H1 (cell line): ENCODE data around the gene CDYL. TPM values are rescaled to one million over a fixed set of nuclear protein-coding genes. Genes with fewer than 3 reads are reported as not detected.

Experiments used
- CTCF ChIA-PET: fragments of 300-600 bp; sonication (Branson Sonifier 250); formaldehyde crosslinking; loops from one replicate; lab custom pipeline; 2021; ENCODE audit not compliant: partially characterized antibody; lab: Charles Lee
- POLR2A ChIA-PET: fragments of 300-600 bp; sonication (Branson Sonifier 250); formaldehyde crosslinking; loops from one replicate; lab custom pipeline; 2021; ENCODE audit warnings: inconsistent platforms; ENCODE audit not compliant: partially characterized antibody; lab: Charles Lee
- DNase-seq, 2 experiments: peaks; one replicate each; pipeline versions ENCODE4 v3.0.0 to v3.0.0-alpha.2; 2010 to 2022; ENCODE audit warnings: low spot score in 2 of 2, low read depth in 1 of 2, mixed read lengths in 1 of 2
- FAIRE-seq: peaks from 2 replicates; lab custom pipeline; 2011; peaks lifted over from hg19 to GRCh38; lab: Jason Lieb, UNC
- H2AFZ ChIP-seq: 2 replicates; pipeline ENCODE4 v1.8.1; 2012; ENCODE audit warnings: low read length, inconsistent platforms
- H2AK5ac ChIP-seq: 2 replicates; pipeline ENCODE4 v1.6.1; 2013; ENCODE audit warnings: low read depth, low read length
- H2BK120ac ChIP-seq: replicated peaks from 2 replicates; pipeline ENCODE3; 2013; ENCODE audit warnings: low read depth, low read length, inconsistent platforms
- H2BK12ac ChIP-seq: 2 replicates; pipeline ENCODE4 v1.6.1; 2013; ENCODE audit warnings: low read depth, low read length
- H2BK15ac ChIP-seq: 2 replicates; pipeline ENCODE4 v1.6.1; 2013; ENCODE audit warnings: low read length
- H2BK20ac ChIP-seq: 2 replicates; pipeline ENCODE4 v1.6.1; 2013; ENCODE audit warnings: low read length
- H2BK5ac ChIP-seq: 2 replicates; pipeline ENCODE4 v1.6.1; 2013; ENCODE audit warnings: low read depth, low read length
- H3K14ac ChIP-seq: 2 replicates; pipeline ENCODE4 v1.6.1; 2013; ENCODE audit warnings: inconsistent platforms; ENCODE audit not compliant: insufficient read length
- H3K18ac ChIP-seq: 2 replicates; pipeline ENCODE4 v1.6.1; 2013; ENCODE audit warnings: low read length; ENCODE audit errors: extremely low read depth
- H3K23ac ChIP-seq: 2 replicates; pipeline ENCODE4 v1.6.1; 2013; ENCODE audit warnings: inconsistent platforms; ENCODE audit not compliant: insufficient read length
- H3K23me2 ChIP-seq: 2 replicates; pipeline ENCODE4 v1.6.1; 2013; ENCODE audit warnings: low read depth, low read length
- H3K27ac ChIP-seq: 2 replicates; pipeline ENCODE4 v1.6.1; 2011; ENCODE audit warnings: low read depth, low read length, inconsistent platforms
- H3K27me3 ChIP-seq, 4 experiments: replicated peaks in 1 of 4; 1 replicate in 1 of 4; 2 replicates in 3 of 4; pipeline versions ENCODE4 v1.6.1 to v1.8.1; 2011 to 2013; ENCODE audit warnings: low read length in 3 of 4, mild to moderate bottlenecking in 3 of 4, inconsistent platforms in 2 of 4, mixed read lengths in 2 of 4, moderate library complexity in 1 of 4; ENCODE audit not compliant: control insufficient read depth in 3 of 4, insufficient read depth in 3 of 4; ENCODE audit errors: extremely low read depth in 1 of 4
- H3K36me3 ChIP-seq, 4 experiments: 2 replicates each; pipeline versions ENCODE4 v1.6.1 to v1.8.1; 2011 to 2013; ENCODE audit warnings: mild to moderate bottlenecking in 4 of 4, low read length in 3 of 4, moderate library complexity in 2 of 4, control low read depth in 1 of 4, inconsistent platforms in 1 of 4; ENCODE audit not compliant: insufficient read depth in 4 of 4, control insufficient read depth in 2 of 4
- H3K4ac ChIP-seq: replicated peaks from 2 replicates; pipeline ENCODE3; 2013; ENCODE audit warnings: low read length, low read depth, mixed read lengths, inconsistent platforms; ENCODE audit not compliant: insufficient read length
- H3K4me1 ChIP-seq, 4 experiments: replicated peaks in 1 of 4; 1 replicate in 1 of 4; 2 replicates in 3 of 4; pipeline versions ENCODE4 v1.6.1 to v1.8.1; 2011 to 2013; ENCODE audit warnings: low read length in 3 of 4, inconsistent platforms in 2 of 4, mixed read lengths in 1 of 4; ENCODE audit not compliant: insufficient read depth in 4 of 4, control insufficient read depth in 3 of 4
- H3K4me2 ChIP-seq, 2 experiments: 2 replicates each; pipeline versions ENCODE4 v1.6.1 to v1.8.1; 2011 to 2013; ENCODE audit warnings: low read depth in 2 of 2, low read length in 2 of 2, control low read depth in 1 of 2, inconsistent platforms in 1 of 2, mild to moderate bottlenecking in 1 of 2; ENCODE audit not compliant: insufficient read depth in 1 of 2
- H3K4me3 ChIP-seq, 4 experiments: fragments of 200-600, 300-600 bp in 1 of 4; sonication (generic), shearing (Covaris generic), sonication (Bioruptor Twin) in 1 of 4; 2 replicates each; pipeline versions ENCODE4 v1.5.1 to v1.8.1; 2011 to 2016; ENCODE audit warnings: low read length in 4 of 4, low read depth in 3 of 4, control low read depth in 2 of 4, inconsistent platforms in 2 of 4, mild to moderate bottlenecking in 2 of 4, mixed read lengths in 1 of 4, moderate library complexity in 1 of 4; ENCODE audit not compliant: insufficient read depth in 2 of 4; ENCODE audit errors: extremely low read depth in 1 of 4
- H3K56ac ChIP-seq: replicated peaks from 2 replicates; pipeline ENCODE3; 2013; ENCODE audit warnings: low read depth, mild to moderate bottlenecking, mixed read lengths, low read length, inconsistent platforms; ENCODE audit not compliant: insufficient read length
- H3K79me1 ChIP-seq: 2 replicates; pipeline ENCODE4 v1.6.1; 2013; ENCODE audit warnings: low read depth, low read length, control low read depth
- H3K79me2 ChIP-seq, 2 experiments: 2 replicates each; pipeline versions ENCODE4 v1.6.1 to v1.8.1; 2012 to 2013; ENCODE audit warnings: low read length in 2 of 2, mild to moderate bottlenecking in 2 of 2, inconsistent platforms in 1 of 2; ENCODE audit not compliant: insufficient read depth in 2 of 2, control insufficient read depth in 1 of 2
- H3K9ac ChIP-seq, 4 experiments: replicated peaks in 1 of 4; 1 replicate in 1 of 4; 2 replicates in 3 of 4; pipeline versions ENCODE4 v1.6.1 to v1.8.1; 2011 to 2013; ENCODE audit warnings: low read depth in 3 of 4, low read length in 3 of 4, control low read depth in 2 of 4, mild to moderate bottlenecking in 2 of 4, moderate library complexity in 2 of 4, inconsistent platforms in 1 of 4; ENCODE audit errors: extremely low read depth in 1 of 4
- H3K9me3 ChIP-seq, 2 experiments: 2 replicates each; pipeline versions ENCODE4 v1.6.1 to v1.8.1; 2012 to 2013; ENCODE audit warnings: mild to moderate bottlenecking in 2 of 2, moderate library complexity in 2 of 2, control low read depth in 1 of 2, inconsistent platforms in 1 of 2, low read depth in 1 of 2, low read length in 1 of 2, mixed read lengths in 1 of 2; ENCODE audit not compliant: insufficient read depth in 2 of 2
- H4K20me1 ChIP-seq, 2 experiments: replicated peaks in 1 of 2; 2 replicates each; pipeline versions ENCODE3 to v1.8.1; 2011 to 2013; ENCODE audit warnings: inconsistent platforms in 2 of 2, low read length in 2 of 2, mild to moderate bottlenecking in 1 of 2; ENCODE audit not compliant: insufficient read depth in 2 of 2, control insufficient read depth in 1 of 2
- H4K5ac ChIP-seq: 2 replicates; pipeline ENCODE4 v1.6.1; 2013; ENCODE audit warnings: low read length, low read depth, mixed read lengths, inconsistent platforms; ENCODE audit not compliant: insufficient read length
- H4K8ac ChIP-seq: 2 replicates; pipeline ENCODE4 v1.8.0; 2013; ENCODE audit warnings: mild to moderate bottlenecking, moderate library complexity, low read length, inconsistent platforms; ENCODE audit not compliant: insufficient read depth; ENCODE audit errors: extremely low read depth
- H4K91ac ChIP-seq: replicated peaks from 2 replicates; pipeline ENCODE3; 2013; ENCODE audit warnings: low read length, mixed read lengths, inconsistent platforms; ENCODE audit not compliant: insufficient read length
- EP300 ChIP-seq, 2 experiments: IDR thresholded peaks; 1 replicate in 1 of 2; 2 replicates in 1 of 2; pipeline ENCODE4 v1.6.1; 2011 to 2012; ENCODE audit warnings: low read depth in 2 of 2, low read length in 2 of 2, mild to moderate bottlenecking in 2 of 2, borderline replicate concordance in 1 of 2, inconsistent platforms in 1 of 2, moderate library complexity in 1 of 2
- FOSL1 ChIP-seq: IDR thresholded peaks from 2 replicates; pipeline ENCODE4 v1.6.1; 2011; ENCODE audit warnings: mild to moderate bottlenecking, low read depth, low read length, moderate library complexity; ENCODE audit not compliant: insufficient read depth
- GTF2F1 ChIP-seq: IDR thresholded peaks from 2 replicates; pipeline ENCODE4 v1.6.1; 2012; ENCODE audit warnings: low read depth, low read length, improper control_type of control experiment, borderline replicate concordance
- MAX ChIP-seq: IDR thresholded peaks from 2 replicates; pipeline ENCODE4 v1.6.1; 2012; ENCODE audit warnings: inconsistent platforms
- NANOG ChIP-seq: IDR thresholded peaks from 2 replicates; pipeline ENCODE4 v1.6.1; 2011; ENCODE audit warnings: low read length, low read depth, mild to moderate bottlenecking, inconsistent platforms; ENCODE audit not compliant: insufficient read depth, poor library complexity, severe bottlenecking
- PHF8 ChIP-seq: fragments of 200-600 bp; sonication (generic); conservative IDR thresholded peaks from 2 replicates; pipeline ENCODE4 v1.7.1; 2012; ENCODE audit warnings: low read depth, mild to moderate bottlenecking, inconsistent platforms, low read length, moderate library complexity
- POLR2AphosphoS5 ChIP-seq: IDR thresholded peaks from 2 replicates; pipeline ENCODE4 v1.6.1; 2011; ENCODE audit warnings: low read depth, low read length
- RNF2 ChIP-seq: fragments of 200-900, 300-1000 bp; sonication (generic); IDR thresholded peaks from 2 replicates; pipeline ENCODE4 v1.7.1; 2016; ENCODE audit warnings: borderline replicate concordance, low read depth, mild to moderate bottlenecking, antibody characterized with exemption, low read length; ENCODE audit not compliant: poor library complexity, severe bottlenecking; ENCODE audit errors: missing control alignments
- RXRA ChIP-seq: IDR thresholded peaks from 2 replicates; pipeline ENCODE4 v1.6.1; 2011; ENCODE audit warnings: low read depth, mild to moderate bottlenecking, low read length, moderate library complexity; ENCODE audit not compliant: insufficient read depth
- SP4 ChIP-seq: IDR thresholded peaks from 2 replicates; pipeline ENCODE4 v1.6.1; 2012; ENCODE audit warnings: low read length, inconsistent platforms
- SRF ChIP-seq: IDR thresholded peaks from 2 replicates; pipeline ENCODE4 v1.6.1; 2011; ENCODE audit warnings: mild to moderate bottlenecking, low read depth, low read length, moderate library complexity
- SUZ12 ChIP-seq: fragments of 200-600 bp; sonication (generic); IDR thresholded peaks from 2 replicates; pipeline ENCODE4 v1.6.1; 2012; ENCODE audit warnings: mild to moderate bottlenecking, inconsistent platforms, low read length, moderate library complexity, mixed read lengths
- YY1 ChIP-seq: IDR thresholded peaks from 2 replicates; pipeline ENCODE4 v1.6.1; 2011; ENCODE audit warnings: low read depth, mild to moderate bottlenecking, low read length
- WGBS, 2 experiments: shearing (Covaris generic) in 1 of 2; methylation state at CpG; one replicate each; pipeline versions ENCODE4 v1.1.6 to v1.1.7; 2013 to 2015; ENCODE audit warnings: low lambda C conversion rate in 2 of 2, mixed read lengths in 2 of 2, inconsistent platforms in 1 of 2, low coverage in 1 of 2, missing lambda C conversion rate in 1 of 2; ENCODE audit not compliant: insufficient replicate concordance in 2 of 2, insufficient coverage in 1 of 2, insufficient read length in 1 of 2; ENCODE audit errors: extremely low coverage in 1 of 2, missing lambda C conversion rate in 1 of 2; 5-methylcytosine and 5-hydroxymethylcytosine counted together
- polyA plus RNA-seq, 7 experiments: library from polyadenylated mRNA; depleted of rRNA in 3 of 7; stranded (reverse) in 5 of 7; unstranded in 2 of 7; fragments of >200 nt in 5 of 7; fragments of 200-250 nt in 2 of 7; gene quantifications; 1 replicate in 5 of 7; 2 replicates in 1 of 7; 4 replicates in 1 of 7; pipeline versions ENCODE4 v1.2.1 to v1.2.3, GENCODE V29; 2011 to 2013; ENCODE audit warnings: missing spikeins in 2 of 7, mixed read lengths in 2 of 7
- total RNA-seq: library from RNA; stranded (reverse); fragmentation: NEBNext Ultra II Directional; extraction: Animal tissue kit (Norgen Biotek cat#: 25700); gene quantifications from 2 replicates; pipeline ENCODE4 v1.2.1, GENCODE V29; 2021

Gene CDYL
- total and polyA plus RNA-seq, 2 of the 8 experiments (the other 6 are each of a cell fraction or from before 2014, with no cell fraction given), result 56.4 to 119 TPM

GRCh38 chr6:4860387-4860786 is 84.2 kb downstream of the CDYL start:
- H3K27ac ChIP-seq, result no peak overlapping the region
- H2AK5ac ChIP-seq, result no peak overlapping the region
- no peak overlapping the region for H2BK15ac ChIP-seq
- H3K23me2 ChIP-seq, result no peaks in the 10 kb centered on the region
- H3K4me2 ChIP-seq, result no peak overlapping the region
- H3K23ac ChIP-seq, result no peak overlapping the region
- peaks cover 6 to 97% of the 10 kb centered on the region in 2 experiments; a peak in 3 of 4 replicates for H3K79me2 ChIP-seq
- no peak overlapping the region for H2BK12ac ChIP-seq
- H3K4me3 ChIP-seq, result no peak overlapping the region
- H4K5ac ChIP-seq, result no peak overlapping the region
- H3K9ac ChIP-seq, result no peak overlapping the region
- H4K91ac ChIP-seq, result no peak overlapping the region
- no peaks in the 10 kb centered on the region for H3K27me3 ChIP-seq
- H3K14ac ChIP-seq, result no peak overlapping the region
- H2BK20ac ChIP-seq, result no peak overlapping the region
- H2BK5ac ChIP-seq, result no peak overlapping the region
- H2BK120ac ChIP-seq, result no peak overlapping the region
- no peaks in the 10 kb centered on the region for H3K9me3 ChIP-seq
- DNase-seq, result no peak
- H3K18ac ChIP-seq, result no peak overlapping the region
- no peak overlapping the region for H3K4ac ChIP-seq
- POLR2A ChIA-PET, result no interaction called here
- H4K20me1 ChIP-seq, result peaks cover 39 to 53% of the 10 kb centered on the region in 2 experiments
- H3K56ac ChIP-seq, result no peak overlapping the region
- CTCF ChIA-PET, result interaction anchor here (2.5 kb wide), 1 partner anchor 16 kb away, joined by 22 read pairs; no protein-coding TSS in a partner anchor
- H3K79me1 ChIP-seq, result peaks cover 19% of the 10 kb centered on the region
- no peak overlapping the region for H2AFZ ChIP-seq
- 95% methylated on average over 2 of the region's 2 CpGs; no CpG with 5 or more reads in 1 of the 2 experiments for WGBS, 2 experiments
- FAIRE-seq, result no peak
- peaks cover 0 to 2% (median 0%) of the 10 kb centered on the region in 4 experiments; a peak in 1 of 8 replicates for H3K36me3 ChIP-seq
- H3K4me1 ChIP-seq, result peaks cover 0 to 18% (median 5%) of the 10 kb centered on the region in 4 experiments; a peak in 5 of 7 replicates
- H4K8ac ChIP-seq, result no peak overlapping the region
- TF ChIP-seq RNF2, result no peak
- no peak for TF ChIP-seq YY1
- TF ChIP-seq PHF8, result no peak
- TF ChIP-seq SP4, result no peak
- TF ChIP-seq POLR2AphosphoS5, result no peak
- TF ChIP-seq GTF2F1, result no peak
- no peak for TF ChIP-seq RXRA
- TF ChIP-seq MAX, result no peak
- TF ChIP-seq EP300 (IDR thresholded peaks at IDR 0.05; ENCODE audit: borderline replicate concordance in 1 of 2, low read depth in 2 of 2, low read length in 2 of 2), result no peak
- TF ChIP-seq FOSL1, result no peak
- TF ChIP-seq SUZ12, result no peak
- no peak for TF ChIP-seq SRF
- TF ChIP-seq NANOG, result no peak
